HG03196 (cell line): ENCODE measurements around the gene AUNIP.
"Not testable (repeated sequence)": the region's sequence is repeated elsewhere in the genome, so short reads cannot be mapped to it uniquely, and the experiment has no call there.

Experiments
- ATAC-seq: cut with Tn5 transposase; IDR thresholded peaks from one replicate; pipeline ENCODE4 v1.9.1; 2021; ENCODE audit not compliant: unreplicated experiment

AUNIP gene

DNA sequence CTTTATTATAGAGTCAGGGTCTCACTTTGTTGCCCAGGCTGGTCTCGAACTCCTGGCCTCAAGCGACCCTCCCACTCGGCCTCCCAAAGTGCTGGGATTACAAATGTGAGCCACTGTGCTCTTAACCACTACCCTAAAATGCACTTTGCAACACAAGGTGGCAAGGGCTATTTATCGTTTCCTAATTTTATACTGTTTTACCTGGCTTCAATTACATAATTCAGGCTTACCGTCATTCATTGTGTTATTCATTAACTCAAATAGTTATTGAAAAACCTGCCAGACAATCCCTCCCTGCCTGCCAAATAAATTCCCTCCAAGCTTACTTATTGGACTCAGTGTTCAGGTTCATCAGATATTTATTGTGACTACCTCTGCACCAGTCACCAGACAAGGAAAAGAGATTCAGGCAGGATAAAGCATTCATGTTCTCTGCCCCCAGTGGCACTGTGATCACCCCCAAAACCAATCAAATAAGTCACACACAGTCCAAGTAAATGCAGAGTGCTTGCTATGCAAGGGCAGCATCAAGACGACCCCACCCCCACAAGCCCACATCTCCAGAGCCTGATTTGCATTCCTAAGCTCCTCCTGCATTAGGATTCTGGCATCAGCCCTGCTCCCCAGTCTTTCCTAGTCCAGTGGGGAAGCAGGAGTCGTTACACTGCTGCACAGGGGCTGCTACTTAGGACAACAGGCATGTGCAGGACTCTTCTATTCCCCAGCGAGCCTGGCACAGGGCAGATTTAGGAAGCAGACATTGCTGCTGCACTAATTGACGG lies 8.1 kb upstream of the AUNIP start:
- ATAC-seq, result no peak

DNA sequence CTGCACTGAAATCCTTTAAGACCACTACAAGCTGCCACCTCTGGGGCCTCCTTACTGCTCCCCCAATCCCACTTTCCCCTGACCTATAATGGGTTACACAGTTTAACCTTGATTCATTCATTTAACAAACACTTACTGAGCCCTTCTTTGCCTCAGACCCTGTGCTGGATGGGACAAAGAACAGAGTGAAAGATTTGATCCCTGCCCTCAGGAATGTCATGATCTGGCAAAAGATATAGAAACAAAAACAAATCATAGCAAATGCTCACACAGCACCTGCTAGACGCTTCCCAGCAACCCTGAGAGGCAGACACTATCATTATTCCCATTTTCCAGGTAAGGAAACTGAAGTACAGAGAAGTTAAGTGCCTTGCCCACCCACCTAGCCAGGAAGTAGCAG lies 7.0 kb upstream of the AUNIP start:
- ATAC-seq, result no peak

DNA sequence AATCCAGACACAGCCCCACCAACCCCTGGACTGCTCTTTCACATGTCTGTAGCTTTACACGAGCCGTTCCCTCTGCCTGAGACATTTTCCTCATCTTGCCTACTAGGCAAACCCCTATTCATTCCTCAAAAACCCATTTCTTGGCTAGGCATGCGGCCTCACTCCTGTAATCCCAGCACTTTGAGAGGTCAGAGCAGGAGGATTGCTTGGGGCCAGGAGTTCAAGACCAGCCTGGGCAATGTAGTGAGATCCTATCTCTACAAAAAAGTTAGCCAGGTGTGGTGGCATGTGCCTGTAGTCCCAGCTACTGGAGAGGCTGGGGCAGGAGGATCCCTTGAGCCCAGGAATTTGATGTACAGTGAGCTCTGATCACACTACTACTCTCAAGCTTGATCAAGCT lies 5.2 kb upstream of the AUNIP start:
- no peak for ATAC-seq

DNA sequence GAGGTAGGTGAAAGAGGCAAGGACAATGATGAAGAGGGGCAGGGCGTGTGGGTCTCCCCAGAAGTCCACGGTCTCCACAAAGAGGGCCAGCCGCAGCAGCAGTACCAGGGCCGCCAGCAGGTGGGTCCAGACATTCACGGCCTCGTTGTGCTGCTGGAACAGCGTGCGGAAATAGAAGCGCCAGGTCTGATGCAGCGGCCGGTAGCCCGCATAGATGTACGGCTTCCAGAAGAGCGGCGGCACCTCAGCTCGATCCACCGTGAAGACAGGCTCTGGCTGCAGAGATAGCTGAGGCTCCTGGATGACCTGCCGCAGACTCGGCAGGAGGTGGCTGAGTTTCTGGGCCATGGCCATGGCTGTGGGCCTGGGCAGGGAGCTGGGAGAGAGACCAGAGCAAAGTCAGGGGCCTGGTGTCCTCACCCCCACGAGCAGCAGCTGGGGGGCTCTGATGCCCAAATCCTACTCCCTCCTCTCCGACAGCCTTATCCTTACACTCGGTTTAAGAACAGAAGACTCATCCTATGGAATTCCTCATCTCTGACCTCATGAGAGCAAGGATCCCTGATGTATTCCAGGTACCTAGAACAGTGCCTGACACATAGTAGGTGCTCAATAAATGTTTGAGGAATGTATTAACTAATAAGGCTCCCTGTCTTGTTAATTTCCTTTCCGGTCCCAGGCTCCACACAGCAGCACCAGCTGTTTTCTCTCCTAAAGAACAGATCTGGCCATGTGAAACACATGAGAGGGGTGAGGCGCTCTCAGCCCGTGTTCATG lies 4.4 kb upstream of the AUNIP start:
- no peak for ATAC-seq

DNA sequence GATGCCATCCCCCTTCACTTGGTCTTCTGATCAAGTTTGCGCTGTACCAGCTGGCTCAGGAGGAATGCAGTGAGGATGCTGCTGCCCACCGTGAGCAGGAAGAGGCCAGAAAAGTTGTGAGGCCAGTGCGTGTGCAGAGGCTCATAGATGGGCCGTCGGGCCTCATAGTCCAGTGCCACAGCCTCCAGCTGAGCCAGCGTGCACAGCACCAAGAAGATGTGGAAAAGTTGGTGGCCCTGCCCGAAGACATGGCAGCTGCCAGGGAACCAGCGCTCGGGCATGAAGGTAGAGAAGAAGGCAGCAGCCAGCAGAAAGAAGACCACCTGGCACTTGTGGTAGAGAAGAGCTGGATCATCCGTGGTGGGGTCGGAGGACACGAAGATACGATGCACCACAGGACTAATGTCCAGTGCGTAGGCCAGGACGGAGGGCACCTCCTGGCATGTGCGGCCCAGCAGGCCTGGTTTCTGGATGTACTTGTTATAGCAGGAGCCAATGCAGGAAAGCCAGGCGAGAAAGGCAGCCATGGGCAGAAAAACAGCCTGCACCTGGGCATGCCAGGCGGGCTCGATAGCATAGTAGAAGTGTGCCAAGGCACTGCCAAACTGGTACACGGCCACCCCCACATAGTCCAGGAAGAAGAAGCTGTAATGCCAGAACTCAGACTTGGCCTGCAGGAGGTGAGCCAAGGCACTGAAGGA lies 3.7 kb upstream of the AUNIP start:
- ATAC-seq, result no peak

DNA sequence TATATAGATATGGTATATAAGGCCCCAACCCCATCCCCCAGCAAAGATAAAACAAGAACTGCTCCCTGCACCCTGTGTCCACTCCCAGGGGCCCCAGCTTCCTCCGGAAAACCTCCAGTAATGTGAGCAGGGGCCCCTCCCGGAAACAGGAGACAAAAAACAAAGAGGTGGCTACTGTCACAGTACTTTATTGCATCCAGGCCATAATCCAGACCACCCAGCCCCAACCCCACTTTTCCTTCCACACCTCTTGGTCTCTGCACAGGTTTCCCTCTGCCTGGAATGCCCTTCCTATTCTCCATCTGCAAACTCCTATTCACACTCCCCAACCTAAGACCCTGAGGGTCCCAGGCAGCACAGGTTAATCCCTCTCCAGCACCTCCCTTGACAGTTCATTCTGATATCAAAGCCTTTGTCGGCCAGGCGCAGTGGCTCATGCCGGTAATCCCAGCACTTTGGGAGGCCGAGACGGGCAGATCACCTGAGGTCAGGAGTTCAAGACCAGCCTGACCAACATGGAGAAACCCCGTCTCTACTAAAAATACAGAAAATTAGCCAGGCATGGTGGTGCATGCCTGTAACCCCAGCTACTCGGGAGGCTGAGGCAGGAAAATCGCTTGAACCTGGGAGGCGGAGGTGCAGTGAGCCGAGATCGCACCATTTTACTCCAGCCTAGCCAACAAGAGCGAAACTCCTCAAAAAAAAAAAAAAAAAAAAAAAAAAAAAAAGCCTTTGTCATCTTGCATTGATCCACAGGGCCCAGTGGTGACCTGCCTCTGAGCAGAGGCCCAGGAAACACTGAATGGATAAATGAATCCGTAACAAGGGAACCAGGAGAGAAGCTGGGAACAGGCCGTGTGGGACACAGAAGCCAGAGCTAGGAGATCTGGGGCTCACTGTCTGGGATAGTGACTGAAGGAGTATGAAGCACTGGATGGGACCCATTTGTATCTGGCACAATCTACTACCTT lies 2.3 kb upstream of the AUNIP start:
- no peak for ATAC-seq

DNA sequence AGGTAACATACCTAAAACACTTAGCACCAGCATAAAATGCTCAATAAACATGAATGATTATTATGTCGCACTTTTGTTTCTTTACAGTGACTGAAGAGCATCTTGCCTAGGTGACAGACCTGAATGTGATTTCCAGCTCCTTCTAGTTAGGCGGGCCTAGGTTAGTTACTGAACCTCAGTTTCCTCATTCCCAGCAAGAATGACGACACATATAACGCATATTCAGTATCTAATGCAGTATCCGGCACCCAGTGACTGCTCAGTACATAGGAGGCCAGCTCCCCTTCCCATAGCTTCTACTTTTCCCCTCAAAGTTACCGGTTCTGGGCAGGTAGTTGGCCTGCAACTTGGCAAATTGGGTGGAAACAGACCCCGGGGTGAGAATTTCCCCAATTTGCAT lies 763 bp downstream of the AUNIP start:
- ATAC-seq, result no peak

DNA sequence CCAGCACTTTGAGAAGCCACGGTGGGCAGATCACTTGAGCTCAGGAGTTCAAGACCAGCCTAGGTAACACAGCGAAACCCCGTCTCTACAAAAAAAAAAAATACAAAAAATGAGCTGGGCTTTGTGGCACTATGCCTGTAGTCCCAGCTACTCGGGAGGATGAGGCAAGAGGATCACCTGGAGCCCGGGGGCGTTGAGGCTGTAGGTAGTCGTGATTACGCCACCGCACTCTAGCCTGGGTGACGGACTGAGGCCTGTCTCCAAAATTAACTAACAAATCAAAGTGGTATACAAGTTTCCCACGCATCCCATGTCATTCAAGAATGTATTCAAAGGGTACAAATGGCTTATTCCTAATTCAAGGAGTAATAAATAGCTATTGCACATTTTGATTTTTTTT lies 2.4 kb downstream of the AUNIP start:
- no peak for ATAC-seq

DNA sequence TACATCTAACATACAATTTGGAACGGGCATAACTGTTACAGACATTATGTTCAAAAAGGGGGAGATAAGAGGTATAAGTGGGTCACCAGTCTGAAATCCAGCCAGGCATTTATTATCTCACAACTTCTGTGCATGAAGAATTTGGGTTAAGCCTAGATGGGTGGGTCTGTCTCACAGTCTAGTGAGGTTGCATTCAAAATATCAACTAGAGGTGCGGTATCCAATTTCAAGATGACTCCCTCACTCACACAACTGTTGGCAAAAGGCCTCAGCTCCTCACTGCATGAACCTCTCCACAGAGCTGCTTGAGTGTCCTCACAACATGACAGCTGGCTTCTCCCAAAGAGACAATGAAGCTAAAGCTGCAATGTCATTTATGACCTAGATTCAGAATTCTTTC lies 4.7 kb downstream of the AUNIP start:
- no peak for ATAC-seq

DNA sequence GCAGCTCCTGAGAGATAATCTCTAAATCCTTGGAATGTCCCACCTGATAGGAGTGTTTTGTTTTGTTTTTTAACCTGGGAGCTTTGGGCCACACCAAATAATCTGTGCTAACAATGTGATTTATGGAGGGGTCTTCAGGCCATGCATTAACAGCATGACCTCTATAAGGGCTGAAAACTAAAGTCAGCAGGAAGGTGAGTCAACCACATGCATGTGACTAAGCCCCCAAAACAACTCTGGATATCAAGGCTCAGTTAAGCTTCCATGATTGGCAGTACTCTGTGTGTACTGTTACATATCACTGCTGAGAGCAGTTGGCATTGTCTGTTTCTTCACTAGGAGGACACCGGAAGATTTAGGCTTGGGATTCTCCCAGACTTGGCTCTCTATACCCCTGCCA lies 10.7 kb downstream of the AUNIP start:
- ATAC-seq, result no peak

DNA sequence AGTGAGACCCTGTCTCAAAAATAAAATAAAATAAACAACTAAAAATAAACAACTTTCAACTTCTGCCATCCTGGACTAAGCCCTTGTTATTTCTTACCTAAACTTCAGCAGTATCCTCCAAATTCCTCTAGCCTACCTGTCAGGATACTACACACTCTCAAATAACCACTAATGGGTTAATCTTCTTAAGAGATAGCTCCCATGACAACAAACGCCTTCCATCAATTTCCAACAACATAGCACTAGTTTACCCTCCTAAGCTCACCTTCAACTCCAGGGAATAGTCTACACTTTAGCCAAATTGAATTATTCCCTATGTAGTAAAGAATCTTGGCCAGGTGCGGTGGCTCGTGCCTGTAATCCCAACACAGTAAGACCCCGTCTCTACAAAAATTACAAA lies 11.3 kb downstream of the AUNIP start:
- ATAC-seq, result no peak

DNA sequence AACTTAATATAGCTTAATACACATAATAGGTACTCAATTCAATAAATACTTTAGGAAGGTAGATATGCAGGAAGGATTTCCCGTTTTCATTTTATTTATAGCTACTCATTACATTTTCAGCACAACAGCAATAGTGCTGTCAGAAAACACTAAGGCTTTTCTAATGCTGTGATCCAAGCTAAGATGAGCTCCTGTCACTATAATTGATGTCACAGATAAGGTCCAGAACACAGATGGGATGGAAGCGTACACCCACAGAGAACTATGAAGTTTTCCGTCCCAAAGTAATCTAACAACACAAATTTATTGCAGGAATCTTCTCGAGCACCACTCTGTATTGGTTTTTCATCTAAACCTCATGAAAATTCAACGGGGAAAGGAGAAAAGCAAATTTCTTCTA lies 13.6 kb downstream of the AUNIP start:
- no peak for ATAC-seq

DNA sequence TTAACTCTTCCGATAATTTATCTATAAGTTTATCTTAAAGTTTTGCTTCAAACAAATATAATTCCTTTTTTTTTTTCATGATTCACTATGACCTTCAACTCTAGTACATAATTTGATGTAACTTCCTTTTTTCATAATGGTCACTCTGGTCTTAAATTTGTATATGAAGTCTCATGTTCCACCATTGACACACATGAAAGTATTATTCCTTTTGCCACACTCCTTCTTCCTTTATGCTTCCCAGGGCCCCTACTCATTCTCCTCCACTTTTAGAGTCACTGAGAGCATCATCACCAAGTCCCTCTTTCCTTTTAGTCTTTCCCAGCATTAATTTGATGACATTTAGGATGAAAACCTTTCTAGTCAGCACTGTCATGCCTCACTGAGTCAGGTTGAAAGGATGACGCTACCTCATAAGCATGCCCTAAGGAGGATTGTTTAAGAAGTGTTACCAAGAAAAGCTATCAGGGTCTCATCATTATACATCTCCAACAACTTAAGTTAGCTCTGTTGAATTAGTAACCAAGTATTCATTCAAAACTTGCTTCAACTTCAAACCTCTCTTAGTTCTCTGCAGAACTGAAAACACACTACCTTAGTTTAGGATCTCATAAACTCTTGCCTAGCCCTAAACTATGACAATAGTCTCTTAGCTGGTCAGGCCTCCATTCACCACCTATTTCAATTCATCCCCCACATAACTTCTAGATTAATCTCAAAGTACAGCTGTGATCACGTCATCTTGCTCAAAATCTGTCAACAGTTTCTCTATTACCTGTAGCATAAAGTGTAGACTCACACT lies 14.5 kb downstream of the AUNIP start:
- no peak for ATAC-seq

DNA sequence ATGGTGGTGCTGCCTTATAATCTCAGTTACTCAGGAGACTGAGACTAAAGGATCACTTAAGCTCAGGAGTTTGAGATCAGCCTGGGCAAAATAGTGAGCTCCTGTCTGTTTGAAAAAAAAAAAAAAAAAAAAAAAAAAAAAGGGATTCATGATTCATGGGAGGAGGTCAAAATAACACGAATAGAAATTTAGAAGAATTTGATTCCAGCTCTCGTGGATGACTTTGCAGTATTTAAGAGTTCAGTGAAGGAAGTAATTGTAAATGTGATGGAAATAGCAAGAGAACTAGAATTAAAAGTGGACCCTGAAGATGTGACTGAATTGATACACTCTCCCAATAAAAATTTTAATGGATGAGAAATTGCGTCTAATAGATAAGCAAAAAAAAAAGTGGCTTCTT lies 15.8 kb downstream of the AUNIP start:
- no peak for ATAC-seq

DNA sequence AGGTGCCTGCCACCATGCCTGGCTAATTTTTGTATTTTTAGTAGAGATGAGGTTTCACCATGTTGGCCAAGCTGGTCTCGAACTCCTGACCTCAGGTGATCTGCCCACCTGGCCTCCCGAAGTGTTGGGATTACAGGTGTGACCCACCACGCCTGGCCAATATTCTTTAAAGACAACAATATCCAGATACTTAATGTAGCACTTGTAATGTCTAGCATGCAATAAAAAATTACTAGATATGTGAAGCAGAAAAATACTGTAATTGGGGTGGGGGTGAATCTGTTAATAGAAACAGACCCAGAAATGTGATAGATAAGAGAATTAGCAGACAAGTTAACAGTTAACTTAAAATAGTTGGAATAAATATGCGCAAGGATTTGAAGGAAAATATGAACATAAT lies 19.4 kb downstream of the AUNIP start:
- ATAC-seq, result not testable (repeated sequence)

DNA sequence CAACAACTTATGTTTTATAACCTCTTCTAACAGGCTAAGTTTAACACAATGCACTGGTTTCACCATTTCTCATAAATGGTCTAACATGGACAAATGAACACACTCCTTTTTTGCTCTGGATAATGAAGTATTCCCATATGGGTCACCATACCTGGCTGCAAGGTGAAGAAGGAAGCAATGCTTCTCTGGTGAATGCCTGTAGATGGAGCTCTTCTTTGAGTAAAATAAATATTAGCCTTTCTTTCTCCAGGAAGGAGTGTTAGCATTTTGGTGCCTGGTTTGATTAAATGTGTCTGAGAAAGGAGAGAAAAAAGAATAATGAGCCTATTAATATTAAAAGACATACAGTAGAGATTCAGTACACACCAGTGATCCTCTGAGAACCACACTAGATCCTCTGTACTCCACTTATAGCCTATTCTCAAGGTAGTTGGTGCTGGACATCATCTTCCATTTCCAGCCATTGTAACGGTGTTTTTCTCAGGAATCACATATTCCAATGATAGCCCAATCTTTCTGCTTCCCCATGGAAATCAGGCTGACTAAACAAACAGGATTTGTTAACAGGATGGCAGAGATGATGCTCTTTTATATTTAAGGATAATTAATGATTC lies 21.9 kb downstream of the AUNIP start:
- ATAC-seq, result no peak

DNA sequence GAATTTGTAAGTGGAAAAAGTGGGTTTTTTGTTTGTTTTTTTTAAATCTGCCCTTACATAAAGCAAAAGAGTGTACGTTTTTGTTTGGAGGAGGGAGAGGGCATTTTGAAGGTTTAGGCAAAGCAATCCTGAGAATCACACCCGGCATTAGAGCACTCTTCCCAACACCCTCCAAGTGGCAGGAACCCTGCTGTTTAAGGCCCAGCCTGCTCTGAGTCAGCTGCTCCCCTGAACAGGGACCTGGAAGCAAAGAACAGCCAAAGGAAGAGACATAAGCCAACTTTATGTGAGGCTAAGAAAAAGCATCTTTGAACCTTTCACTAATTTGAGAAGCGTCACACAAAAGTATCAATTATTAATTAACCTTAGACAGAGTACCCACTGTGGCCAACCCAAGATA lies 22.6 kb downstream of the AUNIP start:
- no peak for ATAC-seq

DNA sequence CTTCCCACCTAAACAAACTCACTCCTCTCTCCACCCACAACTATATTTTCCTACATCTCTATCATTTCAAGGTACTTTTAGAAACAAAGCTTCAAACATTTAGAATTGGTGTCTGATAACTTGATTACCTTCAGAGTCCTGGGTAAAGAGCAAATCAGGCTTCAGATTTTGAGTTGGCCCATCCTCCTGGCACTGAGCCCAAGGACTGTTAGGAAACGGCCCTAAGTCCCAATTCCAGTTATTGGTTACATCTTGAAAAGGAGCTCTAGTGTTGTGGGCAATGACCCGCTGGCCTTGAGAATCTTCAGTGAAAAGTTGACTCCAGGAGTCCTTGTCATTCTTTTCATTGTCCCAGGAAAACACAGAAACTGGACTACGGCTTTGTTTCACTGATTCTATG lies 24.4 kb downstream of the AUNIP start:
- no peak for ATAC-seq

DNA sequence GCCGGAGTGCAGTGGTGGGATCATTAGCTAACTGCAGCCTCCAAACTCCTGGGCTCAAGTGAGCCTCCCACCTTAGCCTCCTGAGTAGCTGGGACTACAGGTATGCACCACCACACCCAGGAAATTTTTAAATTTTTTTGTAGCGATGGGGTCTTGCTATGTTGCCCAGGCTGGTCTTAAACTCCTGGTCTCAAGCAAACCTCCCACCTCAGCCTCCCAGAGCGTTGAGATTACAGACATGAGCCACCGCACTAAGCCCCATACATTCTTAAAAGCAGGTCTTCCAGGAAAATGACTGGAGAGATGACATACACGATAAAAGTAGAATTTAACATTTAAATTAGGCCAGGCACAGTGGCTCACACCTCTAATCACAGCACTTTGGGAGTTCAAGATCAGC lies 26.1 kb downstream of the AUNIP start:
- no peak for ATAC-seq
